IMR-90 (cell line): ENCODE data around the gene DENND1A. TPM values are rescaled to one million over a fixed set of nuclear protein-coding genes. Genes with fewer than 3 reads are reported as not detected.

Experiments used
- ATAC-seq: fragments of 200-7000 bp; cut with Tn5 transposase; 2 replicates; pipeline ENCODE4 v1.9.1; 2020; ENCODE audit warnings: low read depth, mild to moderate bottlenecking, moderate library complexity
- BruUV-seq: library from RNA; stranded (reverse); fragments of 400-500 nt; replicated peaks from 2 replicates; lab custom pipeline; 2021; lab: Mats Ljungman, UMichigan
- CTCF ChIA-PET: fragments of 300-600 bp; formaldehyde crosslinking; extraction: SDS; loops from one replicate; lab custom pipeline; 2021; ENCODE audit warnings: antibody characterized with exemption; lab: Yijun Ruan, JAX
- POLR2A ChIA-PET: fragments of 300-600 bp; sonication (Branson Sonifier 250); formaldehyde crosslinking; loops from one replicate; lab custom pipeline; 2022; ENCODE audit warnings: antibody characterized with exemption; ENCODE audit not compliant: unreplicated experiment; lab: Charles Lee
- DNase-seq: peaks from one replicate; pipeline ENCODE4 v3.0.0; 2013
- H2AFZ ChIP-seq: replicated peaks from 2 replicates; pipeline ENCODE3; 2013; ENCODE audit warnings: low read length, mild to moderate bottlenecking; ENCODE audit not compliant: poor library complexity
- H2AK5ac ChIP-seq: 2 replicates; pipeline ENCODE4 v1.6.1; 2013; ENCODE audit warnings: low read depth, low read length, inconsistent platforms
- H2AK9ac ChIP-seq: replicated peaks from 2 replicates; pipeline ENCODE3; 2013; ENCODE audit warnings: mild to moderate bottlenecking, low read depth, low read length, moderate library complexity; ENCODE audit not compliant: poor library complexity
- H2BK120ac ChIP-seq: 2 replicates; pipeline ENCODE4 v1.6.1; 2013; ENCODE audit warnings: low read depth, low read length, inconsistent platforms
- H2BK15ac ChIP-seq: 3 replicates; pipeline ENCODE4 v1.6.1; 2013; ENCODE audit warnings: low read depth, low read length, inconsistent platforms
- H2BK20ac ChIP-seq: 2 replicates; pipeline ENCODE4 v1.6.1; 2013; ENCODE audit warnings: low read depth, mild to moderate bottlenecking, inconsistent platforms, low read length, moderate library complexity
- H2BK5ac ChIP-seq: 2 replicates; pipeline ENCODE4 v1.6.1; 2013; ENCODE audit warnings: mild to moderate bottlenecking, low read depth, low read length, inconsistent platforms; ENCODE audit not compliant: poor library complexity, severe bottlenecking
- H3K14ac ChIP-seq: replicated peaks from 2 replicates; pipeline ENCODE4 v1.6.1; 2013; ENCODE audit warnings: low read depth, low read length, inconsistent platforms
- H3K18ac ChIP-seq: 2 replicates; pipeline ENCODE4 v1.6.1; 2013; ENCODE audit warnings: low read depth, low read length, control low read depth
- H3K23ac ChIP-seq: 2 replicates; pipeline ENCODE4 v1.6.1; 2013; ENCODE audit warnings: low read depth, low read length, inconsistent platforms
- H3K27ac ChIP-seq: 2 replicates; pipeline ENCODE4 v1.5.1; 2013; ENCODE audit warnings: mild to moderate bottlenecking, control low read depth, low read length; ENCODE audit not compliant: insufficient read depth
- H3K27me3 ChIP-seq: 2 replicates; pipeline ENCODE4 v1.6.1; 2013; ENCODE audit warnings: low read length; ENCODE audit not compliant: control insufficient read depth, insufficient read depth
- H3K36me3 ChIP-seq: 2 replicates; pipeline ENCODE4 v1.6.1; 2013; ENCODE audit warnings: low read length, mixed read lengths; ENCODE audit not compliant: control insufficient read depth, insufficient read depth
- H3K4ac ChIP-seq: 2 replicates; pipeline ENCODE4 v1.6.1; 2013; ENCODE audit warnings: low read depth, low read length, inconsistent platforms
- H3K4me1 ChIP-seq: 2 replicates; pipeline ENCODE4 v1.6.1; 2013; ENCODE audit warnings: low read length, mixed read lengths; ENCODE audit not compliant: control insufficient read depth, insufficient read depth
- H3K4me2 ChIP-seq: 2 replicates; pipeline ENCODE4 v1.6.1; 2013; ENCODE audit warnings: low read depth, mild to moderate bottlenecking, control low read depth, low read length, moderate library complexity
- H3K4me3 ChIP-seq: 2 replicates; pipeline ENCODE4 v1.5.1; 2013; ENCODE audit warnings: low read depth, mild to moderate bottlenecking, control low read depth, low read length, moderate library complexity; ENCODE audit not compliant: insufficient read depth
- H3K56ac ChIP-seq: 2 replicates; pipeline ENCODE4 v1.6.1; 2013; ENCODE audit warnings: low read length, inconsistent platforms; ENCODE audit not compliant: insufficient read depth; ENCODE audit errors: extremely low read depth
- H3K79me1 ChIP-seq, 2 experiments: 2 replicates each; pipeline ENCODE4 v1.6.1; 2013; ENCODE audit warnings: low read length in 2 of 2, inconsistent platforms in 1 of 2, low read depth in 1 of 2
- H3K9ac ChIP-seq: 2 replicates; pipeline ENCODE4 v1.6.1; 2013; ENCODE audit warnings: low read depth, low read length, control low read depth
- H3K9me1 ChIP-seq: 2 replicates; pipeline ENCODE4 v1.6.1; 2013; ENCODE audit warnings: low read length, inconsistent platforms; ENCODE audit not compliant: insufficient read depth
- H3K9me3 ChIP-seq: 2 replicates; pipeline ENCODE4 v1.6.1; 2013; ENCODE audit warnings: low read length; ENCODE audit not compliant: control insufficient read depth, insufficient read depth
- H4K20me1 ChIP-seq: 2 replicates; pipeline ENCODE4 v1.6.1; 2013; ENCODE audit warnings: low read length, inconsistent platforms; ENCODE audit not compliant: insufficient read depth
- H4K5ac ChIP-seq: 2 replicates; pipeline ENCODE4 v1.6.1; 2013; ENCODE audit warnings: mild to moderate bottlenecking, low read depth, low read length, control low read depth
- H4K8ac ChIP-seq, 2 experiments: 2 replicates each; pipeline ENCODE4 v1.6.1; 2013; ENCODE audit warnings: low read depth in 2 of 2, low read length in 2 of 2, control low read depth in 1 of 2, inconsistent platforms in 1 of 2
- H4K91ac ChIP-seq: 2 replicates; pipeline ENCODE4 v1.6.1; 2013; ENCODE audit warnings: low read depth, low read length, inconsistent platforms; ENCODE audit not compliant: insufficient read depth
- BHLHE40 ChIP-seq: fragments of 150-350 bp; IDR thresholded peaks from 2 replicates; pipeline ENCODE4 v1.6.1; 2016; ENCODE audit warnings: mild to moderate bottlenecking, low read depth, low read length
- CEBPB ChIP-seq: IDR thresholded peaks from 2 replicates; pipeline ENCODE4 v1.6.1; 2012; ENCODE audit warnings: low read depth, low read length, improper control_type of control experiment
- CHD1 ChIP-seq: IDR thresholded peaks from 2 replicates; pipeline ENCODE4 v1.6.1; 2012; ENCODE audit warnings: low read depth, low read length, improper control_type of control experiment
- FOS ChIP-seq: fragments of 150-350 bp; IDR thresholded peaks from 2 replicates; pipeline ENCODE4 v1.6.1; 2016; ENCODE audit warnings: low read depth, low read length
- MAFK ChIP-seq: IDR thresholded peaks from 2 replicates; pipeline ENCODE4 v1.6.1; 2012; ENCODE audit warnings: low read depth, low read length, improper control_type of control experiment
- MXI1 ChIP-seq: IDR thresholded peaks from 2 replicates; pipeline ENCODE4 v1.6.1; 2012; ENCODE audit warnings: low read depth, mild to moderate bottlenecking, low read length, moderate library complexity, borderline replicate concordance
- RAD21 ChIP-seq: IDR thresholded peaks from 2 replicates; pipeline ENCODE4 v1.6.1; 2012; ENCODE audit warnings: low read length, improper control_type of control experiment
- RCOR1 ChIP-seq: IDR thresholded peaks from 2 replicates; pipeline ENCODE4 v1.6.1; 2012; ENCODE audit warnings: mild to moderate bottlenecking, low read length, improper control_type of control experiment; ENCODE audit not compliant: insufficient replicate concordance
- WGBS, 2 experiments: methylation state at CpG; one replicate each; pipeline versions ENCODE4 v1.1.5 to v1.1.7; 2013; ENCODE audit warnings: missing lambda C conversion rate in 2 of 2; ENCODE audit not compliant: insufficient read length in 1 of 2; ENCODE audit errors: extremely low coverage in 2 of 2; 5-methylcytosine and 5-hydroxymethylcytosine counted together
- dilution Hi-C: fragments of 300-500 bp; cut with HindIII; formaldehyde crosslinking; loops from one replicate; pipeline ENCODE4 v1.14.3; 2018; ENCODE audit warnings: low sequenced_read_pairs; ENCODE audit not compliant: unreplicated experiment
- in situ Hi-C: fragments of 300-500 bp; cut with MboI; formaldehyde crosslinking; loops from 3 replicates; pipeline ENCODE4 v1.14.3; 2019; ENCODE audit warnings: low sequenced_read_pairs, inconsistent platforms, mixed read lengths
- intact Hi-C: fragments of 100-400 bp; cut with micrococcal nuclease; formaldehyde crosslinking; loops from 2 replicates; pipeline ENCODE4 v1.10.0; 2022
- polyA plus RNA-seq, 3 experiments: library from polyadenylated mRNA; depleted of rRNA; stranded (reverse); fragments of >200 nt; gene quantifications; 2 replicates each; pipeline ENCODE4 v1.2.3, GENCODE V29; 2012; ENCODE audit warnings: low replicate concordance in 1 of 3
- total RNA-seq: library from RNA; depleted of rRNA; stranded (reverse); fragments of >200 nt; gene quantifications from 2 replicates; pipeline ENCODE4 v1.2.3, GENCODE V29; 2012
- TF ChIP-seq, protein P1 (sequence below): fragments of 150-350 bp; IDR thresholded peaks from 2 replicates; pipeline ENCODE4 v1.6.1; 2017; ENCODE audit warnings: mild to moderate bottlenecking, antibody characterized with exemption, low read length, low read depth
- TF ChIP-seq, protein P2 (sequence below): fragments of 150-350 bp; IDR thresholded peaks from 2 replicates; pipeline ENCODE4 v1.6.1; 2016; ENCODE audit warnings: low read depth, mild to moderate bottlenecking, low read length, moderate library complexity, borderline replicate concordance
- TF ChIP-seq, protein P3 (sequence below): conservative IDR thresholded peaks from 2 replicates; pipeline ENCODE4 v1.5.1; 2012; ENCODE audit warnings: mild to moderate bottlenecking, low read depth, low read length, improper control_type of control experiment

The DENND1A gene
- total and polyA plus RNA-seq, 2 of the 4 experiments (the other 2 are of a cell fraction): 21.4 to 27.6 TPM

DNA sequence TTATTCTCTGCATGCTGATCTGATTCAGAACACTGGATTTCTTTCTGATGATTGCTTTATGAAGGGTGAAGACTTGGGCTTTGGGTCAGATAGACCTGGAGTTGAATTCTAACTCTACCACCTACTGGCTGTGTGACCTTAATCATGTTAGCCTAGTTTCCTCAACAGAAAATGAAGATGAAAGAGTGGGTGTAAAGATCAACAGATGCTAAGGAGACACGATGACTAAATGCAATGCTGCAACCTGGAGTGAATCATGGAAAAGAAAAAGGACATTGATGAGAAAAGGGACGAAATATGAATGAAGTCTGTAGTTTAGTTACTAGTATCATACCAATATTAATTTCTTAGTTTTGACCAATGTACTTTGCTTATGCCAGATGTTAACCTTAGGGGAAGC lies 27.8 kb upstream of the DENND1A start:
- WGBS, 2 experiments: 40% methylated on average over 1 of the region's 2 CpGs; no CpG with 5 or more reads in 1 of the 2 experiments
- Histone ChIP-seq H3K23ac (no peak overlapping the region), H3K4me1 (peaks cover 3% of the 10 kb centered on the region; the same call in 1 of the 2 replicates), H3K56ac (no peak overlapping the region), H3K79me1 (no peaks in the 10 kb centered on the region), H4K8ac (no peak overlapping the region), H3K4me2 (no peak overlapping the region), H2AK9ac (no peak overlapping the region), H3K36me3 (no peaks in the 10 kb centered on the region), H3K14ac (no peak overlapping the region), H2AK5ac (no peak overlapping the region), H2BK120ac (no peak overlapping the region), H3K27ac (no peak overlapping the region), H4K20me1 (no peaks in the 10 kb centered on the region), H4K5ac (no peak overlapping the region), H2AFZ (no peak overlapping the region), H3K27me3 (peaks cover 44% of the 10 kb centered on the region), H3K9ac (no peak overlapping the region), H2BK5ac (no peak overlapping the region), H4K91ac (no peak overlapping the region), H3K4ac (no peak overlapping the region), H2BK15ac (no peak overlapping the region), H3K9me3 (peaks cover 7% of the 10 kb centered on the region), H3K4me3 (no peak overlapping the region), H3K18ac (no peak overlapping the region), H3K9me1 (no peaks in the 10 kb centered on the region), H2BK20ac (no peak overlapping the region)
- no peak for DNase-seq
- BruUV-seq: no TSS peak
- ChIA-PET POLR2A (no interaction called here), CTCF (no interaction called here)
- intact Hi-C loops: no loop called here
- TF ChIP-seq CHD1 (no peak), BHLHE40 (no peak), CEBPB (no peak), RAD21 (no peak), RCOR1 (no peak), MAFK (no peak), MXI1 (no peak), FOS (no peak)
- TF ChIP-seq, protein P1, sequence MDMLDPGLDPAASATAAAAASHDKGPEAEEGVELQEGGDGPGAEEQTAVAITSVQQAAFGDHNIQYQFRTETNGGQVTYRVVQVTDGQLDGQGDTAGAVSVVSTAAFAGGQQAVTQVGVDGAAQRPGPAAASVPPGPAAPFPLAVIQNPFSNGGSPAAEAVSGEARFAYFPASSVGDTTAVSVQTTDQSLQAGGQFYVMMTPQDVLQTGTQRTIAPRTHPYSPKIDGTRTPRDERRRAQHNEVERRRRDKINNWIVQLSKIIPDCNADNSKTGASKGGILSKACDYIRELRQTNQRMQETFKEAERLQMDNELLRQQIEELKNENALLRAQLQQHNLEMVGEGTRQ: no peak
- TF ChIP-seq, protein P2, sequence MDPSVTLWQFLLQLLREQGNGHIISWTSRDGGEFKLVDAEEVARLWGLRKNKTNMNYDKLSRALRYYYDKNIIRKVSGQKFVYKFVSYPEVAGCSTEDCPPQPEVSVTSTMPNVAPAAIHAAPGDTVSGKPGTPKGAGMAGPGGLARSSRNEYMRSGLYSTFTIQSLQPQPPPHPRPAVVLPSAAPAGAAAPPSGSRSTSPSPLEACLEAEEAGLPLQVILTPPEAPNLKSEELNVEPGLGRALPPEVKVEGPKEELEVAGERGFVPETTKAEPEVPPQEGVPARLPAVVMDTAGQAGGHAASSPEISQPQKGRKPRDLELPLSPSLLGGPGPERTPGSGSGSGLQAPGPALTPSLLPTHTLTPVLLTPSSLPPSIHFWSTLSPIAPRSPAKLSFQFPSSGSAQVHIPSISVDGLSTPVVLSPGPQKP: no peak
- TF ChIP-seq, protein P3, sequence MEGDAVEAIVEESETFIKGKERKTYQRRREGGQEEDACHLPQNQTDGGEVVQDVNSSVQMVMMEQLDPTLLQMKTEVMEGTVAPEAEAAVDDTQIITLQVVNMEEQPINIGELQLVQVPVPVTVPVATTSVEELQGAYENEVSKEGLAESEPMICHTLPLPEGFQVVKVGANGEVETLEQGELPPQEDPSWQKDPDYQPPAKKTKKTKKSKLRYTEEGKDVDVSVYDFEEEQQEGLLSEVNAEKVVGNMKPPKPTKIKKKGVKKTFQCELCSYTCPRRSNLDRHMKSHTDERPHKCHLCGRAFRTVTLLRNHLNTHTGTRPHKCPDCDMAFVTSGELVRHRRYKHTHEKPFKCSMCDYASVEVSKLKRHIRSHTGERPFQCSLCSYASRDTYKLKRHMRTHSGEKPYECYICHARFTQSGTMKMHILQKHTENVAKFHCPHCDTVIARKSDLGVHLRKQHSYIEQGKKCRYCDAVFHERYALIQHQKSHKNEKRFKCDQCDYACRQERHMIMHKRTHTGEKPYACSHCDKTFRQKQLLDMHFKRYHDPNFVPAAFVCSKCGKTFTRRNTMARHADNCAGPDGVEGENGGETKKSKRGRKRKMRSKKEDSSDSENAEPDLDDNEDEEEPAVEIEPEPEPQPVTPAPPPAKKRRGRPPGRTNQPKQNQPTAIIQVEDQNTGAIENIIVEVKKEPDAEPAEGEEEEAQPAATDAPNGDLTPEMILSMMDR: no peak
- in situ Hi-C loops: no loop called here
- dilution Hi-C loops: no loop called here
- no peak for ATAC-seq
